OCI-LY3 (cell line): ENCODE data around the gene HHAT.

ENCODE experiments used
- H2AFZ ChIP-seq: fragments of 200-600, 300-600 bp; shearing (Covaris generic); 2 replicates; pipeline ENCODE4 v1.6.0; 2014; ENCODE audit warnings: antibody characterized with exemption, low read depth, low read length
- H3K27ac ChIP-seq: fragments of 200-600, 300-600 bp; sonication (generic); 2 replicates; pipeline ENCODE4 v1.5.1; 2014; ENCODE audit warnings: mild to moderate bottlenecking, low read length, moderate library complexity, mixed read lengths
- H3K27me3 ChIP-seq: fragments of 200-600, 300-600 bp; sonication (generic); 2 replicates; pipeline ENCODE4 v1.6.1; 2014; ENCODE audit warnings: low read depth, low read length, mixed read lengths
- H3K36me3 ChIP-seq: fragments of 200-600, 300-600 bp; sonication (generic); replicated peaks from 2 replicates; pipeline ENCODE3; 2014; ENCODE audit warnings: low read depth, low read length, mixed read lengths
- H3K4me1 ChIP-seq: fragments of 300-600, 200-600 bp; sonication (generic); 2 replicates; pipeline ENCODE4 v1.6.1; 2014; ENCODE audit warnings: low read length, mixed read lengths
- H3K4me2 ChIP-seq: fragments of 200-600, 300-600 bp; sonication (generic); 2 replicates; pipeline ENCODE4 v1.6.1; 2014; ENCODE audit warnings: low read length, mixed read lengths
- H3K4me3 ChIP-seq: fragments of 300-600, 200-600 bp; sonication (generic); 2 replicates; pipeline ENCODE4 v1.5.1; 2014; ENCODE audit warnings: antibody characterized with exemption, mild to moderate bottlenecking, low read length, moderate library complexity
- H3K79me2 ChIP-seq: fragments of 300-600, 200-600 bp; shearing (Covaris generic); 2 replicates; pipeline ENCODE4 v1.6.1; 2014; ENCODE audit warnings: mild to moderate bottlenecking, low read length, mixed read lengths
- H3K9ac ChIP-seq: fragments of 300-600, 200-600 bp; shearing (Covaris generic); 2 replicates; pipeline ENCODE4 v1.6.0; 2014; ENCODE audit warnings: mild to moderate bottlenecking, low read length, moderate library complexity
- H3K9me3 ChIP-seq: fragments of 200-600, 300-600 bp; shearing (Covaris generic); 2 replicates; pipeline ENCODE4 v1.6.1; 2014; ENCODE audit warnings: low read length, mixed read lengths; ENCODE audit not compliant: insufficient read depth
- H4K20me1 ChIP-seq: fragments of 200-600, 300-600 bp; sonication (generic); 2 replicates; pipeline ENCODE4 v1.6.1; 2016; ENCODE audit warnings: low read length, mixed read lengths; ENCODE audit not compliant: insufficient read depth
- CTCF ChIP-seq: fragments of 200-600, 300-600 bp; sonication (generic); IDR thresholded peaks from 2 replicates; pipeline ENCODE4 v1.5.1; 2014; ENCODE audit warnings: antibody characterized with exemption, low read length, low read depth
- EZH2phosphoT487 ChIP-seq: fragments of 200-600 bp; shearing (Covaris generic); IDR thresholded peaks from 2 replicates; pipeline ENCODE4 v1.6.1; 2018; ENCODE audit warnings: antibody characterized with exemption, mixed run types, low read depth

The HHAT gene

GRCh38 chr1:210707300-210708240 lies 378.9 kb downstream of the HHAT start:
- no peak overlapping the region for H3K4me3 ChIP-seq
- no peaks in the 10 kb centered on the region for H3K27me3 ChIP-seq
- no peaks in the 10 kb centered on the region for H4K20me1 ChIP-seq
- TF ChIP-seq CTCF (no peak), EZH2phosphoT487 (no peak)
- H3K36me3 ChIP-seq, result no peaks in the 10 kb centered on the region
- H3K9ac ChIP-seq, result no peak overlapping the region
- H3K79me2 ChIP-seq, result no peaks in the 10 kb centered on the region
- H3K9me3 ChIP-seq, result no peaks in the 10 kb centered on the region
- H3K4me2 ChIP-seq, result no peak overlapping the region
- H2AFZ ChIP-seq, result no peak overlapping the region
- peaks cover 14% of the 10 kb centered on the region for H3K4me1 ChIP-seq
- H3K27ac ChIP-seq, result no peak overlapping the region

GRCh38 chr1:210709701-210710100 lies 381.0 kb downstream of the HHAT start:
- H3K79me2 ChIP-seq, result no peaks in the 10 kb centered on the region
- no peaks in the 10 kb centered on the region for H3K9me3 ChIP-seq
- H3K36me3 ChIP-seq, result no peaks in the 10 kb centered on the region
- H3K27me3 ChIP-seq, result 0 out of 2 replicates have a peak, but pooled peaks cover 4% of the 10 kb centered on the region
- no peak overlapping the region for H3K4me2 ChIP-seq
- no peak overlapping the region for H3K9ac ChIP-seq
- H2AFZ ChIP-seq, result no peak overlapping the region
- H4K20me1 ChIP-seq, result no peaks in the 10 kb centered on the region
- H3K27ac ChIP-seq, result no peak overlapping the region
- TF ChIP-seq EZH2phosphoT487, result no peak
- H3K4me3 ChIP-seq, result no peak overlapping the region
- H3K4me1 ChIP-seq, result peaks cover 14% of the 10 kb centered on the region

GRCh38 chr1:210711825-210712612 lies 383.3 kb downstream of the HHAT start:
- 0 out of 2 replicates have a peak, but pooled peaks cover 4% of the 10 kb centered on the region for H3K27me3 ChIP-seq
- H4K20me1 ChIP-seq, result no peaks in the 10 kb centered on the region
- no peaks in the 10 kb centered on the region for H3K36me3 ChIP-seq
- no peak overlapping the region for H2AFZ ChIP-seq
- no peaks in the 10 kb centered on the region for H3K9me3 ChIP-seq
- TF ChIP-seq CTCF (no peak), EZH2phosphoT487 (no peak)
- H3K9ac ChIP-seq, result no peak overlapping the region
- H3K4me3 ChIP-seq, result no peak overlapping the region
- H3K4me1 ChIP-seq, result no peaks in the 10 kb centered on the region
- H3K4me2 ChIP-seq, result no peak overlapping the region
- H3K27ac ChIP-seq, result no peak overlapping the region
- no peaks in the 10 kb centered on the region for H3K79me2 ChIP-seq

GRCh38 chr1:210715072-210715471 lies 386.4 kb downstream of the HHAT start:
- no peaks in the 10 kb centered on the region for H3K4me1 ChIP-seq
- no peak overlapping the region for H3K9ac ChIP-seq
- H3K9me3 ChIP-seq, result no peaks in the 10 kb centered on the region
- no peaks in the 10 kb centered on the region for H3K79me2 ChIP-seq
- H3K27ac ChIP-seq, result no peak overlapping the region
- H3K36me3 ChIP-seq, result no peaks in the 10 kb centered on the region
- no peaks in the 10 kb centered on the region for H4K20me1 ChIP-seq
- no peak for TF ChIP-seq EZH2phosphoT487
- no peak for TF ChIP-seq CTCF
- H3K4me3 ChIP-seq, result no peak overlapping the region
- 0 out of 2 replicates have a peak, but pooled peaks cover 4% of the 10 kb centered on the region for H3K27me3 ChIP-seq
- H2AFZ ChIP-seq, result no peak overlapping the region
- H3K4me2 ChIP-seq, result no peak overlapping the region
